Measurements from ENCODE around the gene DNAH6.

DNA sequence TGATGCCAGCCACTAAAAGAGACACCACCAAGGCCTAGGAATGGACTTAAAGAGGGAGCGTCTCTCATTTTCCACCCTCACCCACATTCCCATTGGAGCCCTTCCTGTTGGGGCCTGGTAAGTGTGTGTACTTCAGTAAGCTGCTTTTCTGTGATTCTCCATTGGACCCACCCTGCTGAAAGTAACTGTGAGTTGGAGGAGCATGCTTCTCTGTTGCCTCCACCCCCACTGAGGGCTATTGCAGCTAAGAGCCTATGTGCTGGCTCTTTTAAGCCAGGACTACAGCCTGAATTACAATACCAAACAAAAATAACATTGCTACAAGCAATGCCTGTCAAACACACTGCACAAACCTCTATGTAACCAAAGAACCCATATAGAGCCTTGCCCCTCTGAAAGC is 283.5 kb downstream of the DNAH6 start:
- TF ChIP-seq BACH1 (IDR thresholded peaks at IDR 0.05; ENCODE audit: low read length): no peak
- TF ChIP-seq EZH2 (IDR thresholded peaks at IDR 0.05; ENCODE audit: low read depth, low read length, severe bottlenecking): no peak
- TF ChIP-seq, protein P1, sequence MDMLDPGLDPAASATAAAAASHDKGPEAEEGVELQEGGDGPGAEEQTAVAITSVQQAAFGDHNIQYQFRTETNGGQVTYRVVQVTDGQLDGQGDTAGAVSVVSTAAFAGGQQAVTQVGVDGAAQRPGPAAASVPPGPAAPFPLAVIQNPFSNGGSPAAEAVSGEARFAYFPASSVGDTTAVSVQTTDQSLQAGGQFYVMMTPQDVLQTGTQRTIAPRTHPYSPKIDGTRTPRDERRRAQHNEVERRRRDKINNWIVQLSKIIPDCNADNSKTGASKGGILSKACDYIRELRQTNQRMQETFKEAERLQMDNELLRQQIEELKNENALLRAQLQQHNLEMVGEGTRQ (IDR thresholded peaks at IDR 0.05; ENCODE audit: low read length): no peak
- TF ChIP-seq, protein P2, sequence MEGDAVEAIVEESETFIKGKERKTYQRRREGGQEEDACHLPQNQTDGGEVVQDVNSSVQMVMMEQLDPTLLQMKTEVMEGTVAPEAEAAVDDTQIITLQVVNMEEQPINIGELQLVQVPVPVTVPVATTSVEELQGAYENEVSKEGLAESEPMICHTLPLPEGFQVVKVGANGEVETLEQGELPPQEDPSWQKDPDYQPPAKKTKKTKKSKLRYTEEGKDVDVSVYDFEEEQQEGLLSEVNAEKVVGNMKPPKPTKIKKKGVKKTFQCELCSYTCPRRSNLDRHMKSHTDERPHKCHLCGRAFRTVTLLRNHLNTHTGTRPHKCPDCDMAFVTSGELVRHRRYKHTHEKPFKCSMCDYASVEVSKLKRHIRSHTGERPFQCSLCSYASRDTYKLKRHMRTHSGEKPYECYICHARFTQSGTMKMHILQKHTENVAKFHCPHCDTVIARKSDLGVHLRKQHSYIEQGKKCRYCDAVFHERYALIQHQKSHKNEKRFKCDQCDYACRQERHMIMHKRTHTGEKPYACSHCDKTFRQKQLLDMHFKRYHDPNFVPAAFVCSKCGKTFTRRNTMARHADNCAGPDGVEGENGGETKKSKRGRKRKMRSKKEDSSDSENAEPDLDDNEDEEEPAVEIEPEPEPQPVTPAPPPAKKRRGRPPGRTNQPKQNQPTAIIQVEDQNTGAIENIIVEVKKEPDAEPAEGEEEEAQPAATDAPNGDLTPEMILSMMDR (IDR thresholded peaks at IDR 0.05; ENCODE audit: control extremely low read depth in 1 of 3, insufficient read depth in 1 of 3, low read depth in 1 of 3, low read length in 3 of 3): no peak
